Activated CD4-positive, CD25-positive, alpha-beta regulatory T cell treated with anti-CD3 and anti-CD28 coated beads, Interleukin-2, amount 50 U/mL, for 72 hours (primary cell): ENCODE results near the gene OR10J4.
"Not testable (repeated sequence)": the region's sequence is repeated elsewhere in the genome, so short reads cannot be mapped to it uniquely, and the experiment has no call there.

Experiments
- DNase-seq: peaks from one replicate; pipeline ENCODE4 v3.0.0; 2021

OR10J4 gene

GRCh38 chr1:159431904-159432303, at the start of gene OR10J4:
OR10J4 (plus strand) TSS chr1:159432204.
- no peak for DNase-seq

- no peak for DNase-seq
Observed at GRCh38 chr1:159406821-159407220, 25.2 kb upstream of the OR10J4 start.

GRCh38 chr1:159408862-159409400, 23.1 kb upstream of the OR10J4 start:
- DNase-seq = no peak

- DNase-seq = no peak
Observed at GRCh38 chr1:159421821-159422220, 10.2 kb upstream of the OR10J4 start.

- no peak for DNase-seq
Observed at GRCh38 chr1:159428536-159428935, 3.5 kb upstream of the OR10J4 start.

- DNase-seq = no peak
Observed at GRCh38 chr1:159429074-159429861, 2.7 kb upstream of the OR10J4 start.

- no peak for DNase-seq
Observed at GRCh38 chr1:159430985-159431384, 1.0 kb upstream of the OR10J4 start.

- no peak for DNase-seq
Observed at GRCh38 chr1:159436469-159436868, 4.5 kb downstream of the OR10J4 start.

- no peak for DNase-seq
Observed at GRCh38 chr1:159439422-159439821, 7.4 kb downstream of the OR10J4 start, which contains the start of gene OR10J1. OR10J1 (plus strand) TSS chr1:159439722; CDS start chr1:159439792, 70 bp downstream.

GRCh38 chr1:159441360-159441759, 9.4 kb downstream of the OR10J4 start:
- DNase-seq = no peak

- DNase-seq = no peak
Observed at GRCh38 chr1:159442428-159442827, 10.4 kb downstream of the OR10J4 start.

GRCh38 chr1:159443066-159443750, 11.2 kb downstream of the OR10J4 start:
- no peak for DNase-seq

- no peak for DNase-seq
Observed at GRCh38 chr1:159444511-159444910, 12.5 kb downstream of the OR10J4 start.

GRCh38 chr1:159448181-159448580, 16.2 kb downstream of the OR10J4 start:
- DNase-seq = no peak

- DNase-seq = not testable (repeated sequence)
Observed at GRCh38 chr1:159449605-159450004, 17.6 kb downstream of the OR10J4 start.

- no peak for DNase-seq
Observed at GRCh38 chr1:159459551-159459950, 27.5 kb downstream of the OR10J4 start.

- DNase-seq = no peak
Observed at GRCh38 chr1:159465191-159465603, 33.2 kb downstream of the OR10J4 start.

GRCh38 chr1:159468321-159468720, 36.3 kb downstream of the OR10J4 start:
- no peak for DNase-seq

GRCh38 chr1:159469921-159470533, 38.0 kb downstream of the OR10J4 start:
- DNase-seq = no peak

- no peak for DNase-seq
Observed at GRCh38 chr1:159473335-159473734, 41.3 kb downstream of the OR10J4 start.

- DNase-seq = no peak
Observed at GRCh38 chr1:159474926-159475325, 42.9 kb downstream of the OR10J4 start.
